BLaER1 (cell line): ENCODE results near the gene MRPS11.
A peak's percentile ranks its signal among the peaks of the same experiment; 100 is the strongest.

ENCODE experiments used
- H3K27ac ChIP-seq: shearing (Covaris generic); formaldehyde crosslinking; 2 replicates; pipeline ENCODE4 v1.8.1; 2022
- H3K27me3 ChIP-seq: shearing (Covaris generic); formaldehyde crosslinking; 2 replicates; pipeline ENCODE4 v1.8.1; 2022
- H3K36me3 ChIP-seq: shearing (Covaris generic); formaldehyde crosslinking; 2 replicates; pipeline ENCODE4 v1.8.1; 2022
- H3K4me1 ChIP-seq: shearing (Covaris generic); formaldehyde crosslinking; 2 replicates; pipeline ENCODE4 v1.8.1; 2022
- H3K4me2 ChIP-seq: shearing (Covaris generic); formaldehyde crosslinking; 2 replicates; pipeline ENCODE4 v1.8.1; 2022
- H3K4me3 ChIP-seq: shearing (Covaris generic); formaldehyde crosslinking; 2 replicates; pipeline ENCODE4 v1.8.1; 2022
- H3K9ac ChIP-seq: shearing (Covaris generic); formaldehyde crosslinking; 2 replicates; pipeline ENCODE4 v1.8.1; 2022
- H3K9me3 ChIP-seq: shearing (Covaris generic); formaldehyde crosslinking; 2 replicates; pipeline ENCODE4 v1.8.1; 2022
- H4K20me1 ChIP-seq: shearing (Covaris generic); formaldehyde crosslinking; 2 replicates; pipeline ENCODE4 v1.8.1; 2022
- Cebpa-rat ChIP-seq: shearing (Covaris generic); IDR thresholded peaks from 2 replicates; pipeline ENCODE4 v1.8.1; 2022

Gene MRPS11

DNA sequence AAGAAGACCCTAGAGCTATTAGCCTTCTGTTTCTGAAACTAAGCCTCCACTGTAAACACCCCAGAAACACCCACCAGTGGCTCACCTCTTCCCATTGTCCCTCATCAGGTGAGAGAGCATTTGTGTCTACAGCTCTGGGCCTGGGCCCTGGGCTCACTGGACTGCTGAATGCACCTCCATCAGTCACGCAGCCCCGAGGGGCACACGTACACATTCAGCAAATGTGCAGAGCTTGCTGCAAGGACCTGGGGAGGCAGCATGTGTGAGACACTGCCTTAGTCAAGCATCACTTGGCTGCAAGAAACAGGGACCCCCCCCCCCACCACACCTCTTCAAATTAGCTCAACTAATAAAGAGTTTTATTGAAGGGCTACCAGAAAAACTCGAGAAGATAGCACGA lies 29.3 kb upstream of the MRPS11 start:
- H4K20me1 ChIP-seq = no peaks in the 10 kb centered on the region
- no peak for TF ChIP-seq Cebpa-rat
- H3K27ac ChIP-seq = no peak overlapping the region
- H3K4me3 ChIP-seq = no peak overlapping the region
- H3K9me3 ChIP-seq = no peaks in the 10 kb centered on the region
- H3K36me3 ChIP-seq = no peaks in the 10 kb centered on the region
- H3K9ac ChIP-seq = no peak overlapping the region
- no peaks in the 10 kb centered on the region for H3K4me1 ChIP-seq
- H3K4me2 ChIP-seq = no peak overlapping the region
- no peaks in the 10 kb centered on the region for H3K27me3 ChIP-seq

GRCh38 chr15:88440021-88440420 lies 27.5 kb upstream of the MRPS11 start:
- Histone ChIP-seq H3K36me3 (no peaks in the 10 kb centered on the region), H4K20me1 (no peaks in the 10 kb centered on the region), H3K9ac (no peak overlapping the region), H3K27me3 (no peaks in the 10 kb centered on the region), H3K4me1 (no peaks in the 10 kb centered on the region), H3K27ac (no peak overlapping the region), H3K4me3 (no peak overlapping the region), H3K9me3 (peaks cover 10% of the 10 kb centered on the region), H3K4me2 (no peak overlapping the region)
- TF ChIP-seq Cebpa-rat = no peak

- no peak for TF ChIP-seq Cebpa-rat
- no peaks in the 10 kb centered on the region for H3K27me3 ChIP-seq
Observed at GRCh38 chr15:88441076-88441730, 26.3 kb upstream of the MRPS11 start.

DNA sequence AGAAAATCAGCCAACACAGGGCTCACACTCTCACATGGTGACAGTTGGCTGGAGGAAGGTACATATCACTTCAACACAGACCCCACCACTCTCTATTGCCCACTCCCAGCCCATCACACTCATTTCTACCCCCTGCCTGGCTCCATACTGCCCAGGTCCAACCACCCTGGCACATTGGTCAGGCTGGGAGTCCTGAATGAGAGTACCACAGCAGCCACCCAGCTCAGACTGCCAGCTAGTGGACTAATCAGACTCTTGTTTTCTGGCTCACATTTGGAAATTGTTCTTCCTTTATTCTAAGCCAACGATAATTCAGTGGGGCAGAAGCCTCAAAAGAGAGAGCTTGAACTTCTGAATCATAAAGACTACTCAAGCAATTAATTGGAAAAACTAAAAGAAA lies 20.3 kb upstream of the MRPS11 start:
- Histone ChIP-seq H3K27me3 (no peaks in the 10 kb centered on the region), H3K4me2 (no peak overlapping the region), H4K20me1 (no peaks in the 10 kb centered on the region), H3K4me3 (no peak overlapping the region), H3K27ac (no peak overlapping the region), H3K9ac (no peak overlapping the region), H3K4me1 (no peaks in the 10 kb centered on the region), H3K36me3 (no peaks in the 10 kb centered on the region), H3K9me3 (peaks cover 12% of the 10 kb centered on the region)
- no peak for TF ChIP-seq Cebpa-rat

More at GRCh38 chr15:88441076-88441730, 26.3 kb upstream of the MRPS11 start:
- no peaks in the 10 kb centered on the region for H3K4me1 ChIP-seq
- peaks cover 12% of the 10 kb centered on the region for H3K9me3 ChIP-seq
- no peak overlapping the region for H3K4me3 ChIP-seq
- no peak overlapping the region for H3K4me2 ChIP-seq
- no peak overlapping the region for H3K27ac ChIP-seq
- H3K36me3 ChIP-seq = no peaks in the 10 kb centered on the region
- no peak overlapping the region for H3K9ac ChIP-seq
- H4K20me1 ChIP-seq = no peaks in the 10 kb centered on the region

DNA sequence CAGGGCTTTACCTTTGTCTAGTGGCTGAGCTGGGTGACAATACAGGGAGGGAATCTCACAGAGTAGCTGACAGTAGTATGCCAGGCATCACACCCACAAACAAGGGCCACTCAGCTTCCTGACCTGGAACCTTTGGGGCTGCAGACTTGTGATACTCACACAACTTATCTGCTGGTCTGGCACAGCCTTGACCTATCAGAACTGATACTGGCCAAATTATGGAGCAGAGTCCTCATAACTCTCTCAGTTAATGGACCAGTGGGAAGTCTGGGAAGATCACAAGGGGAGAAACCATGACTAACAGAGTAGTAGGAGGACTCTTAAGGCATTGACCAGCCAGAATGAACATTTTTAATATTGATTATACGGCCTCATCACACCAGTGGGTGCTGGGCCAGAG lies 19.8 kb upstream of the MRPS11 start:
- Histone ChIP-seq H3K4me2 (no peak overlapping the region), H3K9ac (no peak overlapping the region), H3K27me3 (no peaks in the 10 kb centered on the region), H3K9me3 (peaks cover 12% of the 10 kb centered on the region), H3K4me1 (no peaks in the 10 kb centered on the region), H3K4me3 (no peak overlapping the region), H3K27ac (no peak overlapping the region), H3K36me3 (no peaks in the 10 kb centered on the region), H4K20me1 (no peaks in the 10 kb centered on the region)
- no peak for TF ChIP-seq Cebpa-rat

- Histone ChIP-seq H3K27ac (no peak overlapping the region), H3K4me2 (no peak overlapping the region), H4K20me1 (no peaks in the 10 kb centered on the region), H3K36me3 (no peaks in the 10 kb centered on the region), H3K9ac (no peak overlapping the region), H3K4me3 (no peak overlapping the region), H3K9me3 (peaks cover 5% of the 10 kb centered on the region), H3K27me3 (no peaks in the 10 kb centered on the region), H3K4me1 (no peaks in the 10 kb centered on the region)
- no peak for TF ChIP-seq Cebpa-rat
Observed at GRCh38 chr15:88448991-88449461, 18.5 kb upstream of the MRPS11 start.

DNA sequence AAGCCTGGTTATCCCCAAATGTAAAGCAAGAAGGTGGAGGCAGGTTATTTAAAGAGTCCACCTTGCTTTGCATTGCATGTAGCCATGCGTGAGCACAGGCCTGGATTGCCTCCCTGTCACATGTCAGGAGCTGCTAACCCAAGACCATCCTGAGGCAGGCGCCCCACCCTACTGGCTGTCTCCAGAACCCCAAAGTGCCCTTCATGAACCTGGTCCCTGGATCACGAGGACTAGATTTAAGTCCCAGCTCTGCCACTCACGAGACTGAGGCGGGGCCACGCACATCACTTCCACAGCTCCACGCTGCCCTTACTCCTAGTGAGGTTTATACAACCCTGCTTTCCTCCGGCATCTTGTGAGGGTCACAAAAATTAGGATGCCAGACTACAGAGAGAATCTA lies 17.9 kb upstream of the MRPS11 start:
- TF ChIP-seq Cebpa-rat = no peak
- Histone ChIP-seq H3K4me1 (peaks cover under 1% of the 10 kb centered on the region; the same call in 1 of the 2 replicates), H3K36me3 (no peaks in the 10 kb centered on the region), H3K4me3 (no peak overlapping the region), H3K4me2 (no peak overlapping the region), H4K20me1 (no peaks in the 10 kb centered on the region), H3K27me3 (no peaks in the 10 kb centered on the region), H3K9me3 (peaks cover 3% of the 10 kb centered on the region; the same call in 1 of the 2 replicates), H3K27ac (no peak overlapping the region), H3K9ac (no peak overlapping the region)

DNA sequence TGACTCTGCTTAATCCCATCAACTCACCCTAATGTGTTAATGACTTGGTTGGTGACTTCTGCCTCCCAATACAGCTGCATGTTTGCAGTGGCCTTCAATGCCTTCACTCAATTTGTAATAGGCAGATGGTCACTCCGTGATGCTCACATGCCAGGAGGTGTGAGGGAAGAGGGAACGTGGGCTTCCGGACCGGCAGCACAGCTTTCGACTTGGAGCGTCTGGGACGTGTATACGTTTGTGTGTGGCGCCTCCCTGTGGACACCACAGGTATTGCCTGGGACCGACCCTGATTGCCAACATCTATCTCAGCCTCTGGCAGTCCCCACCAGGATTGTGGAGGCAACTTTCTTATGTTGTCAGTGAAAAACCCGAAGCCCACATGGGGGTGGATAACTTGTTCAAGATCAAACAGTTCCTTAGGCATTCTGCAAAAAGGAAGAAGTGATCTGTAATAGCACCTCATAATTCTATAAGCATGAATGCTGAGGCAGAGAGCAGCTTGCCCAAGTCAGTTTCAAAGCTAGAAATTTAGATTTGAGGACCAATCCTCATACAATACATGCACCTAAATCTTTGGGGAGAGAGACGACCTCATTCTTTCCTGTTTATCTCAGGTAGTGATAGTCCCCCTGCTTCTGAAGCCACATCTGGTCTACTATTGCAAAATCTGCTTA lies 17.2 kb upstream of the MRPS11 start:
- Histone ChIP-seq H3K36me3 (no peaks in the 10 kb centered on the region), H3K4me1 (peaks cover 7% of the 10 kb centered on the region), H3K9me3 (peaks cover 1% of the 10 kb centered on the region; the same call in 1 of the 2 replicates), H3K27me3 (no peaks in the 10 kb centered on the region), H3K4me2 (0 out of 2 replicates have a peak overlapping the region, but pooled peaks have one; percentile 6), H4K20me1 (no peaks in the 10 kb centered on the region), H3K4me3 (no peak overlapping the region), H3K27ac (no peak overlapping the region), H3K9ac (no peak overlapping the region)
- no peak for TF ChIP-seq Cebpa-rat

DNA sequence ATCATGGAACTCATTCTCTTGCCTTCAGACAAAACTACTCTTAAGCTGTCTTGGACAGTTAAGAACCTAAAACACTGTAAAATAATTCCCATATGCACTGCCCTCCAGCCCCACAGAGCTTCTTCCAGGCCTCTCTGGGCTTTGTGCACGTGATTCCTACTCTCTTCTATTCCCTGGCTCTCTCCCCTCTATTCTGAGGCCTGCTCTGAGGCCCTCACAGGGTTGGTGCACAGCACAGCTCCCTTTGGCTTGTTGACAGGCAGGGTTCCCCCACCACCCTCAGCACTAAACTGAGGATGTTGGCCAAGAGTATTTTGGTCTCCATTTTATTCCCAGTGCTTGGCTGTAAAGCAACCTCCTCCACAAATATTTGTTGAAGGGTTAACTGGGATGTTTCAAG lies 13.9 kb upstream of the MRPS11 start:
- Histone ChIP-seq H3K27ac (no peak overlapping the region), H3K9me3 (no peaks in the 10 kb centered on the region), H3K4me3 (no peak overlapping the region), H3K4me1 (peaks cover 10% of the 10 kb centered on the region), H3K4me2 (no peak overlapping the region), H3K9ac (no peak overlapping the region), H3K36me3 (peaks cover 28% of the 10 kb centered on the region), H4K20me1 (0 out of 2 replicates have a peak, but pooled peaks cover 11% of the 10 kb centered on the region), H3K27me3 (no peaks in the 10 kb centered on the region)
- TF ChIP-seq Cebpa-rat = no peak

GRCh38 chr15:88454236-88454635 lies 13.3 kb upstream of the MRPS11 start:
- peaks cover 10% of the 10 kb centered on the region for H3K4me1 ChIP-seq

More at GRCh38 chr15:88454236-88454635, 13.3 kb upstream of the MRPS11 start:
- Histone ChIP-seq H3K4me2 (no peak overlapping the region), H3K27ac (no peak overlapping the region), H3K9ac (no peak overlapping the region), H3K36me3 (peaks cover 33% of the 10 kb centered on the region), H3K9me3 (no peaks in the 10 kb centered on the region), H3K27me3 (no peaks in the 10 kb centered on the region), H3K4me3 (no peak overlapping the region), H4K20me1 (0 out of 2 replicates have a peak, but pooled peaks cover 11% of the 10 kb centered on the region)
- TF ChIP-seq Cebpa-rat = no peak
